GM20000 (cell line): Measurements from ENCODE around the gene DKK2.

Experiments used
- DNase-seq: peaks from one replicate; pipeline ENCODE4 v3.0.0; 2012; ENCODE audit warnings: low spot score
- CTCF ChIP-seq: IDR thresholded peaks from 2 replicates; pipeline ENCODE4 v1.5.1; 2012; ENCODE audit warnings: mild to moderate bottlenecking, control low read depth; ENCODE audit errors: extremely low read depth, missing control alignments

DKK2 gene

GRCh38 chr4:107066621-107067020 is 30.5 kb upstream of the DKK2 start:
- no peak for DNase-seq
- no peak for TF ChIP-seq CTCF

- no peak for TF ChIP-seq CTCF
- no peak for DNase-seq
Measured at GRCh38 chr4:107065201-107065600, 29.1 kb upstream of the DKK2 start.

GRCh38 chr4:107060388-107060787 is 24.3 kb upstream of the DKK2 start:
- no peak for DNase-seq
- TF ChIP-seq CTCF: no peak

GRCh38 chr4:107058828-107059227 is 22.7 kb upstream of the DKK2 start:
- DNase-seq: no peak
- TF ChIP-seq CTCF: no peak

GRCh38 chr4:107050525-107051135 is 14.5 kb upstream of the DKK2 start:
- DNase-seq: no peak
- TF ChIP-seq CTCF: peak; percentile 24

- no peak for DNase-seq
- no peak for TF ChIP-seq CTCF
Measured at GRCh38 chr4:107046261-107046660, 10.1 kb upstream of the DKK2 start.

- no peak for DNase-seq
- no peak for TF ChIP-seq CTCF
Measured at GRCh38 chr4:107044170-107044569, 8.1 kb upstream of the DKK2 start.
